Heart right ventricle (tissue), 16 donors: ENCODE results near the gene FOXO3. TPM values are rescaled to one million over a fixed set of nuclear protein-coding genes. Genes with fewer than 3 reads are reported as not detected.

Experiments
- ATAC-seq, 8 donors: fragments of 200-7000 bp; cut with Tn5 transposase; one replicate each; pipeline ENCODE4 v1.9.1; 2020; ENCODE audit warnings: mild to moderate bottlenecking in 8 of 8, moderate library complexity in 8 of 8, moderate number of reproducible peaks in 1 of 8
- DNase-seq, 2 donors: peaks; one replicate each; pipeline ENCODE4 v3.0.0-alpha.2; 2020
- H3K27ac ChIP-seq, 10 donors: fragments of 200-600 bp; sonication (generic) in 2 of 10; one replicate each; pipeline versions ENCODE4 v1.5.0 to v1.8.0; 2020 to 2022; ENCODE audit warnings: mild to moderate bottlenecking in 3 of 10
- H3K27me3 ChIP-seq, 7 donors: fragments of 200-600 bp; one replicate each; pipeline ENCODE4 v1.8.0; 2021 to 2022; ENCODE audit warnings: mild to moderate bottlenecking in 2 of 7
- H3K36me3 ChIP-seq, 9 donors: fragments of 200-600 bp; sonication (generic) in 1 of 9; one replicate each; pipeline versions ENCODE4 v1.5.0 to v1.8.0; 2020 to 2022; ENCODE audit warnings: mild to moderate bottlenecking in 2 of 9
- H3K4me1 ChIP-seq, 9 donors: fragments of 200-600 bp; sonication (generic) in 1 of 9; one replicate each; pipeline versions ENCODE4 v1.5.0 to v1.8.0; 2020 to 2022; ENCODE audit warnings: mild to moderate bottlenecking in 4 of 9
- H3K4me3 ChIP-seq, 10 donors: fragments of 200-600 bp; sonication (generic) in 2 of 10; one replicate each; pipeline versions ENCODE4 v1.5.0 to v1.8.0; 2020 to 2022; ENCODE audit warnings: mild to moderate bottlenecking in 7 of 10, moderate library complexity in 2 of 10
- H3K9me3 ChIP-seq, 11 donors: fragments of 200-600 bp in 10 of 11; sonication (generic) in 2 of 11; one replicate each; pipeline versions ENCODE4 v1.5.0 to v1.8.0; 2013 to 2022; ENCODE audit warnings: mild to moderate bottlenecking in 2 of 11, control low read depth in 1 of 11, moderate library complexity in 1 of 11
- CTCF ChIP-seq, 9 donors: fragments of 200-600 bp; sonication (generic) in 2 of 9; IDR thresholded peaks; one replicate each; pipeline versions ENCODE4 v1.5.0 to v1.8.0; 2021 to 2022; ENCODE audit warnings: antibody characterized with exemption in 9 of 9, mild to moderate bottlenecking in 5 of 9, moderate library complexity in 1 of 9
- WGBS, 2 donors: extraction: QIAGEN DNeasy Blood & Tissue Kit; methylation state at CpG; one replicate each; pipeline ENCODE4 v1.1.7; 2013; ENCODE audit warnings: inconsistent platforms in 1 of 2; 5-methylcytosine and 5-hydroxymethylcytosine counted together
- intact Hi-C, 10 donors: fragments of 100-400 bp; cut with DNase I; formaldehyde crosslinking; loops; one replicate each; pipeline versions ENCODE4 v1.11.1 to v1.14.2; 2022
- polyA plus RNA-seq, 2 donors: library from polyadenylated mRNA; stranded (reverse); fragments of 200-250 nt; gene quantifications; one replicate each; pipeline ENCODE4 v1.2.3, GENCODE V29; 2013
- total RNA-seq, 10 donors: library from RNA; stranded (reverse); fragmentation: NEBNext Ultra II Directional in 3 of 10; extraction: Animal tissue kit (Norgen Biotek cat#: 25700) in 3 of 10; gene quantifications; one replicate each; pipeline versions ENCODE4 v1.2.1 to v1.2.4, GENCODE V29; 2021 to 2023
- donor health status: Arrhythmogenic right ventricular cardiomyopathy.
- donor health status: ischemic (EF 13 %, LVEDD 7.1; RV severe dilation, severe dysfunction).
- donor health status: healthy with polysubstance abuse.
- donor health status: DM: no; HTN: yes; CAD: no.
- donor health status: DM: no; HTN: no; CAD: no.
- donor health status: ischemic (EF 25% LVEDD 6.9; RV normal size, moderate dysfunction).
- donor health status: ischemic (EF 25% LVEDD 5.7; RV mildly dilated, moderate dysfunction).
- donor health status: healthy.
- donor health status: DM: yes; HTN: yes; CAD: no.
- donor health status: Ischemic cardiomyopathy.
- donor health status: ischemic (EF 35%, LVEDD 5.7; RV mildly dilated, moderate dysfunction).
- donor health status: nonischemic (EF 11% LVEDD 7.7; RV severe dilation, severe dysfunction).
- donor health status: DM: yes; HTN: yes; CAD: no.
- donor health status: PGD.
- donor health status: ischemic (EF 29% LVEDD 5.4; RV normal size, mild dysfunction).
- donor health status: nonischemic (EF 23%, LVEDD 6.1; RV moderate dilation, normal function).

Gene FOXO3
- total and polyA plus RNA-seq, 12 donors = 16.8 to 52.6 (median 37.0) TPM

GRCh38 chr6:108666656-108667260 lies 106.0 kb downstream of the FOXO3 start:
- Histone ChIP-seq H3K4me1 (peaks cover 20 to 80% (median 53%) of the 10 kb centered on the region in 9 donors), H3K9me3 (no peaks in the 10 kb centered on the region), H3K27ac (no peak overlapping the region), H3K27me3 (no peaks in the 10 kb centered on the region), H3K36me3 (peaks cover 0 to 45% (median 4%) of the 10 kb centered on the region in 9 donors), H3K4me3 (no peak overlapping the region)
- intact Hi-C loops = no loop called here
- 93 to 96% methylated on average over 4 of the region's 4 CpGs for WGBS, 2 donors
- no peak for DNase-seq
- no peak for ATAC-seq
- TF ChIP-seq CTCF (IDR thresholded peaks at IDR 0.05) = no peak

- WGBS, 2 donors = 22 to 41% methylated on average over 7 of the region's 7 CpGs
- peaks cover 22 to 80% (median 56%) of the 10 kb centered on the region in 9 donors for H3K4me1 ChIP-seq
- intact Hi-C loops = no loop called here
- no peaks in the 10 kb centered on the region for H3K27me3 ChIP-seq
- peaks cover 0 to 45% (median 4%) of the 10 kb centered on the region in 9 donors for H3K36me3 ChIP-seq
- TF ChIP-seq CTCF (IDR thresholded peaks at IDR 0.05) = no peak
- no peak for DNase-seq
- H3K9me3 ChIP-seq = no peaks in the 10 kb centered on the region
- peak in 4 of 8 donors; percentile 20 to 53 (median 30) for ATAC-seq
- H3K4me3 ChIP-seq = no peak overlapping the region
- H3K27ac ChIP-seq = peak overlapping the region in 2 of 10 donors; percentile 15 to 17
Measured at GRCh38 chr6:108667993-108668392, 107.3 kb downstream of the FOXO3 start.

GRCh38 chr6:108669673-108670072 lies 109.0 kb downstream of the FOXO3 start:
- DNase-seq = no peak
- H3K9me3 ChIP-seq = no peaks in the 10 kb centered on the region
- H3K27ac ChIP-seq = peak overlapping the region in 1 of 10 donors; percentile 10
- intact Hi-C loops = loop anchor here in 1 of 10 donors (10.0 kb wide), 1 partner anchor 105 kb away; the partner anchor contains the start of gene FOXO3
- H3K27me3 ChIP-seq = no peaks in the 10 kb centered on the region
- no peak overlapping the region for H3K4me3 ChIP-seq
- H3K36me3 ChIP-seq = peaks cover 0 to 32% (median 0%) of the 10 kb centered on the region in 9 donors
- ATAC-seq = no peak
- H3K4me1 ChIP-seq = peaks cover 22 to 96% (median 72%) of the 10 kb centered on the region in 9 donors
- WGBS, 2 donors = 98 to 100% methylated on average over 1 of the region's 1 CpG
- TF ChIP-seq CTCF (IDR thresholded peaks at IDR 0.05) = no peak

- WGBS, 2 donors = 43 to 50% methylated on average over 2 of the region's 2 CpGs
- H3K9me3 ChIP-seq = no peaks in the 10 kb centered on the region
- H3K27ac ChIP-seq = peak overlapping the region in 4 of 10 donors; percentile 10 to 25 (median 20)
- H3K4me1 ChIP-seq = peaks cover 27 to 100% (median 86%) of the 10 kb centered on the region in 9 donors
- ATAC-seq (peak in 5 of 8 donors; percentile 20 to 57 (median 32)), DNase-seq (no peak)
- H3K27me3 ChIP-seq = no peaks in the 10 kb centered on the region
- intact Hi-C loops = loop anchor here in 1 of 10 donors (10.0 kb wide), 1 partner anchor 106 kb away; the partner anchor contains the start of gene FOXO3
- peaks cover 0 to 17% (median 0%) of the 10 kb centered on the region in 9 donors for H3K36me3 ChIP-seq
- H3K4me3 ChIP-seq = no peak overlapping the region
- TF ChIP-seq CTCF (IDR thresholded peaks at IDR 0.05) = no peak
Measured at GRCh38 chr6:108671175-108671574, 110.5 kb downstream of the FOXO3 start.
